Measurements from ENCODE around the gene ROBO4. TPM values are rescaled to one million over a fixed set of nuclear protein-coding genes. Genes with fewer than 3 reads are reported as not detected.

The ROBO4 gene
- total and polyA plus RNA-seq, 9 of the 15 experiments (the other 6 are each of a cell fraction or from before 2014, with no cell fraction given) = not detected

GRCh38 chr11:124894606-124895430, 2.8 kb downstream of the ROBO4 start (continued):
- no peak for TF ChIP-seq STAT5B (CRISPR knock-in tag; IDR thresholded peaks at IDR 0.05)
- no peak for TF ChIP-seq ZNF584 (CRISPR knock-in tag; IDR thresholded peaks at IDR 0.05; ENCODE audit: low read depth)
- TF ChIP-seq FOXP1 (CRISPR knock-in tag; IDR thresholded peaks at IDR 0.05) = no peak
- no peak for TF ChIP-seq SREBF2 (CRISPR knock-in tag; IDR thresholded peaks at IDR 0.05)

- POLR2A ChIA-PET = interaction anchor here (1.6 kb wide), 1 partner anchor 12 kb away, joined by 9 read pairs; no protein-coding TSS in a partner anchor
- CTCF ChIA-PET (ENCODE audit: low intra/inter-chr PET ratio) = no interaction called here
- Histone ChIP-seq H3K27me3 (ENCODE audit: control insufficient read depth in 2 of 2, insufficient read depth in 2 of 2, low read length in 2 of 2) (peaks cover 20 to 63% of the 10 kb centered on the region in 2 experiments), H4K20me1 (replicated peaks; ENCODE audit: control insufficient read depth, insufficient read depth, low read length) (0 out of 2 replicates have a peak, but pooled peaks cover 4% of the 10 kb centered on the region), H3K79me2 (ENCODE audit: control insufficient read depth, insufficient read depth, low read length) (no peaks in the 10 kb centered on the region), H3K36me3 (ENCODE audit: control insufficient read depth, insufficient read depth, low read length) (no peaks in the 10 kb centered on the region), H3K4me1 (replicated peaks in 1 of 2; ENCODE audit: control insufficient read depth in 2 of 2, insufficient read depth in 2 of 2, low read length in 2 of 2) (no peaks in the 10 kb centered on the region), H3K9ac (ENCODE audit: insufficient read depth in 1 of 2, low read depth in 2 of 2, low read length in 2 of 2) (no peak overlapping the region), H3K9me3 (replicated peaks; ENCODE audit: control insufficient read depth, insufficient read depth, low read depth, low read length) (no peaks in the 10 kb centered on the region), H3K27ac (ENCODE audit: extremely low read depth, low read depth, low read length) (no peak overlapping the region), H3K4me2 (ENCODE audit: insufficient read depth, low read length) (no peak overlapping the region), H3K9me1 (ENCODE audit: control insufficient read depth, insufficient read depth, low read length) (peaks cover 2% of the 10 kb centered on the region), H2AFZ (ENCODE audit: low read depth, low read length) (no peak overlapping the region), H3K4me3 (no peak overlapping the region)
- no peak for DNase-seq (ENCODE audit: extremely low read depth in 1 of 4, low spot score in 3 of 4)
- no peak for ATAC-seq
- FAIRE-seq = no peak
- in situ Hi-C loops (cut with MboI) (no loop called here), intact Hi-C loops (cut with micrococcal nuclease) (no loop called here)
- BruUV-seq (replicated peaks) = no TSS peak
- TF ChIP-seq POLR2B (IDR thresholded peaks at IDR 0.05; ENCODE audit: low read depth, partially characterized antibody) (no peak), NR2C1 (IDR thresholded peaks at IDR 0.05) (no peak), NR2C1 (tag; IDR thresholded peaks at IDR 0.05) (no peak)
- WGBS (ENCODE audit: insufficient coverage, low coverage, missing lambda C conversion rate) = 1% methylated on average over 14 of the region's 14 CpGs
Observed at GRCh38 chr11:124893781-124894401, 3.8 kb downstream of the ROBO4 start.

All from K562 (cell line).